Breast epithelium (tissue), 3 donors: ENCODE data around the gene NCR3LG1.

Experiments used
- CTCF ChIP-seq, 3 donors: fragments of 450-650 bp; IDR thresholded peaks; one replicate each; pipeline ENCODE4 v1.5.1; 2016 to 2017; ENCODE audit warnings: antibody characterized with exemption in 3 of 3, mild to moderate bottlenecking in 3 of 3, moderate library complexity in 3 of 3
- POLR2A ChIP-seq: fragments of 450-650 bp; IDR thresholded peaks from one replicate; pipeline ENCODE4 v1.6.1; 2016; ENCODE audit warnings: antibody characterized with exemption, mild to moderate bottlenecking, moderate library complexity

- no peak for TF ChIP-seq CTCF (IDR thresholded peaks at IDR 0.05)
- TF ChIP-seq POLR2A, result no peak
Observed at GRCh38 chr11:17328871-17329494, 22.6 kb upstream of the NCR3LG1 start.
